ENCODE results near the gene NHP2.

NHP2 gene

DNA sequence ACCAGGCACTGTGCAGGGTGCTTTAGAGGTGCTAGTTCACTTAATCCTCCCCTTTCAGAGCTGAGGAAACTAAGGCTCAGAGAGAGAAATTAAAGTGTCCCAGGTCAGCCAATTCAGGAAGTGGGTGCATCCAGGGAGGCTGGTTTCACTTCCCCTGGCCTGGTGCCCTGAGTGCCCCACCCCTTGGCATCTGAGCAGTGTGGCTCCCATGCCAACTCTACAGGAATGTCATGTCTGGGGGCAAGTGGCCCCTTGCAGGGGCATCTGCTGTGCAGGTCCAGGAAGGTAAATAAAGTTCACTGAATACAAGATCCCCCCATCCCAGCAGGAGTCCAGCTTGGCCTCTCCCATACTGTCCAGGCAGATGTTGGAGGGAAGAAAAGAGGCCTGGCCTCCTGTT is 44.7 kb downstream of the NHP2 start:
- H2AFZ ChIP-seq (ENCODE audit: low read length): no peak overlapping the region
- no peak for DNase-seq (ENCODE audit: low spot score)
- no peak overlapping the region for H2BK5ac ChIP-seq (ENCODE audit: low read length)
- H3K4me3 ChIP-seq (ENCODE audit: low read length in 2 of 2): no peak overlapping the region
- H2BK15ac ChIP-seq (ENCODE audit: low read length): no peak overlapping the region
- no peaks in the 10 kb centered on the region for H3K36me3 ChIP-seq (replicated peaks in 1 of 2; ENCODE audit: control insufficient read depth in 2 of 2, insufficient read depth in 2 of 2, low read length in 2 of 2)
- no peak overlapping the region for H3K4ac ChIP-seq (ENCODE audit: low read length)
- H2BK12ac ChIP-seq (ENCODE audit: low read length): no peak overlapping the region
- no peak overlapping the region for H3K14ac ChIP-seq (ENCODE audit: low read length)
- no peak overlapping the region for H3K23ac ChIP-seq (ENCODE audit: low read depth, low read length, poor library complexity)
- H3K27me3 ChIP-seq (ENCODE audit: control insufficient read depth in 3 of 3, insufficient read depth in 3 of 3, low read depth in 1 of 3, low read length in 3 of 3): no peaks in the 10 kb centered on the region
- H3K9ac ChIP-seq (ENCODE audit: low read depth, low read length, poor library complexity): no peak overlapping the region
- peaks cover 5% of the 10 kb centered on the region in 2 donors for H3K4me1 ChIP-seq (ENCODE audit: control insufficient read depth in 2 of 2, insufficient read depth in 1 of 2, low read depth in 1 of 2, low read length in 2 of 2)
- no peak overlapping the region for H3K4me2 ChIP-seq (ENCODE audit: insufficient read depth, low read length, poor library complexity, severe bottlenecking)
- no peak overlapping the region for H4K8ac ChIP-seq (ENCODE audit: low read depth, low read length)
- no peak overlapping the region for H4K91ac ChIP-seq (ENCODE audit: low read depth, low read length, poor library complexity)
- no peak overlapping the region for H3K18ac ChIP-seq (ENCODE audit: low read length)
- no peak overlapping the region for H2BK120ac ChIP-seq (ENCODE audit: low read depth, low read length)
- H3K79me1 ChIP-seq (ENCODE audit: low read depth, low read length): no peaks in the 10 kb centered on the region
- no peak overlapping the region for H3K27ac ChIP-seq (replicated peaks; ENCODE audit: low read length)
- peak overlapping the region; percentile 7 for H2AK5ac ChIP-seq (ENCODE audit: low read depth, low read length)
- H3K9me3 ChIP-seq (replicated peaks in 1 of 2; ENCODE audit: control insufficient read depth in 2 of 2, insufficient read depth in 1 of 2, low read depth in 1 of 2, low read length in 2 of 2): peaks cover 2 to 7% of the 10 kb centered on the region in 2 donors

DNA sequence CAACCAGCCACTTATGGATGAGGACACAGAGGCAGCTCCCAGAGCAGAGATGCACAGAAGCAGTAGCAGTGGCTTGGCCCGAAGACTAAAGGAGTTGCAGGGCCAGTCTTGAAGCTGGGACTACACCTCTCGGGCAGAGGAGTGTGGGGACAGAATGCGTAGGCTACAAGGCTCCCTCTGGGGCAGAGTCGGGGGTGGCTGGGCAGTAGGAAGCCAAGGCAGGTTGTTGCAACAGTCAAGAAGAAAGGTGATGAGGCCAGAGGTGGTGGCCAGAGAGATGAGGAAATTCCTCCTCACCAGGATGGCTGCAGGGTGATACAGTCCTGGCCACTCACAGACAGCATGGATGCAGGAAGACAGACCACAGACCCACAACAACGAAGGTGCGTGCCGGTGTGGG is 45.2 kb downstream of the NHP2 start:
- H3K18ac ChIP-seq (ENCODE audit: low read length): peak overlapping the region; percentile 52
- no peak overlapping the region for H3K4me3 ChIP-seq (ENCODE audit: low read length in 2 of 2)
- DNase-seq (ENCODE audit: low spot score): no peak
- H3K4ac ChIP-seq (ENCODE audit: low read length): no peak overlapping the region
- peak overlapping the region; percentile 61 for H3K14ac ChIP-seq (ENCODE audit: low read length)
- no peak overlapping the region for H2BK5ac ChIP-seq (ENCODE audit: low read length)
- no peaks in the 10 kb centered on the region for H3K36me3 ChIP-seq (replicated peaks in 1 of 2; ENCODE audit: control insufficient read depth in 2 of 2, insufficient read depth in 2 of 2, low read length in 2 of 2)
- H2AFZ ChIP-seq (ENCODE audit: low read length): peak overlapping the region; percentile 73
- H3K9me3 ChIP-seq (replicated peaks in 1 of 2; ENCODE audit: control insufficient read depth in 2 of 2, insufficient read depth in 1 of 2, low read depth in 1 of 2, low read length in 2 of 2): peaks cover 2 to 7% of the 10 kb centered on the region in 2 donors
- no peak overlapping the region for H3K4me2 ChIP-seq (ENCODE audit: insufficient read depth, low read length, poor library complexity, severe bottlenecking)
- H3K23ac ChIP-seq (ENCODE audit: low read depth, low read length, poor library complexity): peak overlapping the region; percentile 52
- peak overlapping the region; percentile 61 for H2BK15ac ChIP-seq (ENCODE audit: low read length)
- H4K91ac ChIP-seq (ENCODE audit: low read depth, low read length, poor library complexity): no peak overlapping the region
- peak overlapping the region; percentile 64 for H3K9ac ChIP-seq (ENCODE audit: low read depth, low read length, poor library complexity)
- H2BK12ac ChIP-seq (ENCODE audit: low read length): no peak overlapping the region
- peak overlapping the region; percentile 44 for H4K8ac ChIP-seq (ENCODE audit: low read depth, low read length)
- peak overlapping the region; percentile 64 for H2AK5ac ChIP-seq (ENCODE audit: low read depth, low read length)
- peaks cover 5% of the 10 kb centered on the region in 2 donors for H3K4me1 ChIP-seq (ENCODE audit: control insufficient read depth in 2 of 2, insufficient read depth in 1 of 2, low read depth in 1 of 2, low read length in 2 of 2)
- WGBS, 2 donors (ENCODE audit: extremely low coverage in 2 of 2, insufficient read length in 2 of 2, insufficient replicate concordance in 1 of 2): no CpG with 5 or more reads among the region's 7 CpGs
- H3K27ac ChIP-seq (replicated peaks; ENCODE audit: low read length): no peak overlapping the region
- H2BK120ac ChIP-seq (ENCODE audit: low read depth, low read length): no peak overlapping the region
- H3K79me1 ChIP-seq (ENCODE audit: low read depth, low read length): no peaks in the 10 kb centered on the region
- H3K27me3 ChIP-seq (ENCODE audit: control insufficient read depth in 3 of 3, insufficient read depth in 3 of 3, low read depth in 1 of 3, low read length in 3 of 3): no peaks in the 10 kb centered on the region

DNA sequence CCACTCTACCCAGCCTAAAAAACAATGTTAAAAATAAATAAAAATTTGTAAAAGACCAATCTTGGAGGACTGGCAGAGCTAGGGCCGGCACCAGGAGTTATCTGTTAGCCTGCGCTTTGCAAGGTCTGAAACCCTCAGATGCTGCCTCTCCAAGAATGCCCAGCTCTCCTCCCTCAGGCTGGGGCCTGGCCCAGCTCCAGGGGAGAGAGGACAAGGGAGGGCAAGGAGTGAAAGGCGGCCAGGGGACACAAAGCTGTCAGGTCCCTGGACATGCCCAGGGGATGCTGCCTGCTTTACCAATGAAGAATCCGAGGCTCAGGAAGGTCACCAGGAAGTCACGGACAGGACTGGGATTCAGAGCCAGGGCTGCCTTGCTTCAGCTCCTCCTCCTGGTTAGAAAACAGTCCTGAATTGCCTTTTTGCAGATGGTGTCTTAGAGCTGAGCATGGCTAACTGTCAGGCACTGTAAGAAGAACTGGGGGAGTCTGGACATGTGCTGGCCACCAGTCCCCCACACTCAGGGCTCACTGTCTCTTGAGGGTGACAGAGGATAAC is 45.9 kb downstream of the NHP2 start:
- no peaks in the 10 kb centered on the region for H3K36me3 ChIP-seq (replicated peaks in 1 of 2; ENCODE audit: control insufficient read depth in 2 of 2, insufficient read depth in 2 of 2, low read length in 2 of 2)
- peak overlapping the region; percentile 61 for H2BK15ac ChIP-seq (ENCODE audit: low read length)
- no peak overlapping the region for H4K91ac ChIP-seq (ENCODE audit: low read depth, low read length, poor library complexity)
- H3K79me1 ChIP-seq (ENCODE audit: low read depth, low read length): no peaks in the 10 kb centered on the region
- no peak overlapping the region for H4K8ac ChIP-seq (ENCODE audit: low read depth, low read length)
- H2AK5ac ChIP-seq (ENCODE audit: low read depth, low read length): no peak overlapping the region
- no peaks in the 10 kb centered on the region for H3K27me3 ChIP-seq (ENCODE audit: control insufficient read depth in 3 of 3, insufficient read depth in 3 of 3, low read depth in 1 of 3, low read length in 3 of 3)
- peak overlapping the region; percentile 66 for H3K14ac ChIP-seq (ENCODE audit: low read length)
- no peak overlapping the region for H3K4ac ChIP-seq (ENCODE audit: low read length)
- H2BK12ac ChIP-seq (ENCODE audit: low read length): no peak overlapping the region
- peaks cover 5% of the 10 kb centered on the region in 2 donors for H3K4me1 ChIP-seq (ENCODE audit: control insufficient read depth in 2 of 2, insufficient read depth in 1 of 2, low read depth in 1 of 2, low read length in 2 of 2)
- H3K18ac ChIP-seq (ENCODE audit: low read length): no peak overlapping the region
- H3K23ac ChIP-seq (ENCODE audit: low read depth, low read length, poor library complexity): no peak overlapping the region
- H2AFZ ChIP-seq (ENCODE audit: low read length): peak overlapping the region; percentile 73
- H3K27ac ChIP-seq (replicated peaks; ENCODE audit: low read length): no peak overlapping the region
- H3K4me3 ChIP-seq (ENCODE audit: low read length in 2 of 2): no peak overlapping the region
- H3K4me2 ChIP-seq (ENCODE audit: insufficient read depth, low read length, poor library complexity, severe bottlenecking): no peak overlapping the region
- no peak overlapping the region for H3K9ac ChIP-seq (ENCODE audit: low read depth, low read length, poor library complexity)
- peaks cover 2 to 7% of the 10 kb centered on the region in 2 donors for H3K9me3 ChIP-seq (replicated peaks in 1 of 2; ENCODE audit: control insufficient read depth in 2 of 2, insufficient read depth in 1 of 2, low read depth in 1 of 2, low read length in 2 of 2)
- H2BK5ac ChIP-seq (ENCODE audit: low read length): no peak overlapping the region
- H2BK120ac ChIP-seq (ENCODE audit: low read depth, low read length): no peak overlapping the region
- no CpG with 5 or more reads among the region's 5 CpGs for WGBS, 2 donors (ENCODE audit: extremely low coverage in 2 of 2, insufficient read length in 2 of 2, insufficient replicate concordance in 1 of 2)
- DNase-seq (ENCODE audit: low spot score): no peak

DNA sequence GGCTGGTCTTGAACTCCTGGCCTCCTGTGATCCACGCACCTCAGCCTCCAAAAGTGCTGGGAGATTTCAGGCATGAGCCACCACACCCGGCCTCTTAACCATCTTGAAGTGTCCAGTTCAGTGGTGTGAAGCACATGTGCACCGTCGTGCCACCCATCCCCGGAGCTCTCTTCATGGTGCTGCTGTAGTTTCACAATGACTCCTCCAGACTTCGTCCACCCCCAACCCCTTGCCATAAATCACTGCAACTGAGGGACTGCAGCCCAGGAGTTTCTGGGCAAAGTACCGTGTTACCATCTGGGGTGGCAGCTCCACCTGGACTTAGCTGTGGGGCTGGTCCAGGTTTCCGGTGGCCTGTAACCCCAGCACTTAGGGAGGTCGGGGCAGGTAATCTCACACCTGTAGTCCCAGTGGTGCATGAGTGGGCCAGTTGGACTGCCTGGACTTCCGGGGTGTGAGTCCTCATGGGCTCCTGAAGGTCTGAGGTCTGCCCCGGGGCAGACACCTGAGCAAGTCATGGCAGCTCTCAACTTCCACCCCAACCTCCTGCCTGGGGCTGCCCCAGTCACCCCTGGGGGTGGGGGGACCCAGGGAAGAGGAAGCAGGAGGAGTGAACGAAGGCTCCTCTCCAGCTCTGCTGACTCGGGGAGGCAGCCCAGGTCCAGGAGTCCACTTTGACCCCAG is 47.0 kb downstream of the NHP2 start:
- no peak overlapping the region for H2AFZ ChIP-seq (ENCODE audit: low read length)
- no peak overlapping the region for H3K27ac ChIP-seq (replicated peaks; ENCODE audit: low read length)
- no peak overlapping the region for H3K4me3 ChIP-seq (ENCODE audit: low read length in 2 of 2)
- peak overlapping the region; percentile 96 for H2AK5ac ChIP-seq (ENCODE audit: low read depth, low read length)
- DNase-seq (ENCODE audit: low spot score): no peak
- H3K27me3 ChIP-seq (ENCODE audit: control insufficient read depth in 3 of 3, insufficient read depth in 3 of 3, low read depth in 1 of 3, low read length in 3 of 3): no peaks in the 10 kb centered on the region
- H3K18ac ChIP-seq (ENCODE audit: low read length): peak overlapping the region; percentile 66
- peak overlapping the region; percentile 15 for H2BK15ac ChIP-seq (ENCODE audit: low read length)
- H3K79me1 ChIP-seq (ENCODE audit: low read depth, low read length): no peaks in the 10 kb centered on the region
- no peak overlapping the region for H3K14ac ChIP-seq (ENCODE audit: low read length)
- H3K4ac ChIP-seq (ENCODE audit: low read length): no peak overlapping the region
- H3K9me3 ChIP-seq (replicated peaks in 1 of 2; ENCODE audit: control insufficient read depth in 2 of 2, insufficient read depth in 1 of 2, low read depth in 1 of 2, low read length in 2 of 2): no peaks in the 10 kb centered on the region
- no peak overlapping the region for H2BK5ac ChIP-seq (ENCODE audit: low read length)
- H2BK120ac ChIP-seq (ENCODE audit: low read depth, low read length): no peak overlapping the region
- peaks cover 5% of the 10 kb centered on the region in 2 donors for H3K4me1 ChIP-seq (ENCODE audit: control insufficient read depth in 2 of 2, insufficient read depth in 1 of 2, low read depth in 1 of 2, low read length in 2 of 2)
- H3K4me2 ChIP-seq (ENCODE audit: insufficient read depth, low read length, poor library complexity, severe bottlenecking): no peak overlapping the region
- no peak overlapping the region for H2BK12ac ChIP-seq (ENCODE audit: low read length)
- H3K9ac ChIP-seq (ENCODE audit: low read depth, low read length, poor library complexity): no peak overlapping the region
- no CpG with 5 or more reads among the region's 13 CpGs for WGBS, 2 donors (ENCODE audit: extremely low coverage in 2 of 2, insufficient read length in 2 of 2, insufficient replicate concordance in 1 of 2)
- peak overlapping the region; percentile 87 for H4K91ac ChIP-seq (ENCODE audit: low read depth, low read length, poor library complexity)
- no peaks in the 10 kb centered on the region for H3K36me3 ChIP-seq (replicated peaks in 1 of 2; ENCODE audit: control insufficient read depth in 2 of 2, insufficient read depth in 2 of 2, low read length in 2 of 2)
- H3K23ac ChIP-seq (ENCODE audit: low read depth, low read length, poor library complexity): no peak overlapping the region
- H4K8ac ChIP-seq (ENCODE audit: low read depth, low read length): no peak overlapping the region
